ENCODE measurements around the gene ZNF500. TPM values are rescaled to one million over a fixed set of nuclear protein-coding genes. Genes with fewer than 3 reads are reported as not detected.
A peak's percentile ranks its signal among the peaks of the same experiment; 100 is the strongest.

Gene ZNF500
- total and polyA plus RNA-seq, 4 donors, result 7.5 to 14.6 (median 12.2) TPM

DNA sequence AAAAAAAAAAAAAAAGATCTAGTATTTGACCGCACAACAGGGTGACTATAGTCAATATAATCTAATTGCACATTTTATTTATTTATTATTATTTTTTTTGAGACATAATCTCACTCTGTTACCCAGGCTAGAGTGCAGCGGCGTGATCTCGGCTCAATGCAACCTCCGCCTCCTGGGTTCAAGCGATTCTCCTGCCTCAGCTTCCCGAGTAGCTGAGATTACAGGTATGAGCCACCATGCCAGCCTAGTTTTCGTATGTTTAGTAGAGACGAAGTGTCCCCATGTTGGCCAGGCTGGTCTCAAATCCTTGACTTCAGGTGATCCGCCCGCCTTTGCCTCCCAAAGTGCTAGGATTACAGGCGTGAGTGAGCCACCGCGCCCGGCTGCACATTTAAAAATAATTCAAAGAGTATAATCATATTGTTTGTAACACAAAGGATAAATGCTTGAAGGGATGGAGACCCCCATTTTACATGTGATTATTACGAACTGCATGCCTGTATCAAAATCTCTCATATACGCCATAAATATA, 33.7 kb downstream of the ZNF500 start:
- no peaks in the 10 kb centered on the region for H3K27me3 ChIP-seq (ENCODE audit: control insufficient read depth in 3 of 3, insufficient read depth in 3 of 3, low read length in 2 of 3)
- TF ChIP-seq, protein P1, sequence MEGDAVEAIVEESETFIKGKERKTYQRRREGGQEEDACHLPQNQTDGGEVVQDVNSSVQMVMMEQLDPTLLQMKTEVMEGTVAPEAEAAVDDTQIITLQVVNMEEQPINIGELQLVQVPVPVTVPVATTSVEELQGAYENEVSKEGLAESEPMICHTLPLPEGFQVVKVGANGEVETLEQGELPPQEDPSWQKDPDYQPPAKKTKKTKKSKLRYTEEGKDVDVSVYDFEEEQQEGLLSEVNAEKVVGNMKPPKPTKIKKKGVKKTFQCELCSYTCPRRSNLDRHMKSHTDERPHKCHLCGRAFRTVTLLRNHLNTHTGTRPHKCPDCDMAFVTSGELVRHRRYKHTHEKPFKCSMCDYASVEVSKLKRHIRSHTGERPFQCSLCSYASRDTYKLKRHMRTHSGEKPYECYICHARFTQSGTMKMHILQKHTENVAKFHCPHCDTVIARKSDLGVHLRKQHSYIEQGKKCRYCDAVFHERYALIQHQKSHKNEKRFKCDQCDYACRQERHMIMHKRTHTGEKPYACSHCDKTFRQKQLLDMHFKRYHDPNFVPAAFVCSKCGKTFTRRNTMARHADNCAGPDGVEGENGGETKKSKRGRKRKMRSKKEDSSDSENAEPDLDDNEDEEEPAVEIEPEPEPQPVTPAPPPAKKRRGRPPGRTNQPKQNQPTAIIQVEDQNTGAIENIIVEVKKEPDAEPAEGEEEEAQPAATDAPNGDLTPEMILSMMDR (IDR thresholded peaks at IDR 0.05; ENCODE audit: control extremely low read depth, extremely low read depth), result no peak
- H3K36me3 ChIP-seq (ENCODE audit: control insufficient read depth in 4 of 4, insufficient read depth in 4 of 4, low read length in 4 of 4), result peaks cover 0 to 13% (median 5%) of the 10 kb centered on the region in 4 donors
- H3K9me3 ChIP-seq (ENCODE audit: control insufficient read depth in 4 of 4, insufficient read depth in 3 of 4, low read length in 3 of 4), result no peaks in the 10 kb centered on the region
- peak overlapping the region; percentile 10 for H3K4me3 ChIP-seq
- peak overlapping the region in 1 of 2 donors; percentile 38 for H3K9ac ChIP-seq (ENCODE audit: insufficient read depth in 1 of 2, low read length in 2 of 2)
- ATAC-seq (ENCODE audit: insufficient read depth, low FRiP score) (no peak), DNase-seq (no peak)
- no peak overlapping the region for H3K27ac ChIP-seq (ENCODE audit: low read depth in 1 of 2, low read length in 1 of 2)
- 36 to 41% methylated on average over 17 of the region's 17 CpGs for WGBS, 2 donors
- peaks cover 0 to 6% (median 2%) of the 10 kb centered on the region in 5 donors for H3K4me1 ChIP-seq (ENCODE audit: control insufficient read depth in 5 of 5, insufficient read depth in 5 of 5, low read length in 5 of 5)

DNA sequence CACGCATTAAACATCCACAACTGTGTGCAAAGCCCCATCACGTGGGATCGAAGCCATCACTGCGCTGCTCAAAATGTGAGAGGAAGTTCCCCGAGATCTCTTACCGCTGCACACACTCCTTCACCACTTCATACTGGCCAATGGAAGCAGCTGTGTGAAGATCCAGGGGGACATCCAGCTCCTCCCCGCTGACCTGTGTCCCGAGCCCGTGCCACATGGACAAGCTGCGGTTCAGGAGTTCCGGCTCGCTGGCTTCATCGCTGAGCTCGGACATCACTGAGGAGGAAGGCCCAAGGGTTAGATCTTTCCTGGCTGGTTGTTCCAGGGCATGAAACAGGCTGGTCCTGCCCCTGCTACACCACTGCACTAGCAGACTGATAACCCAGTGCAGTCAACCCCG, 37.1 kb downstream of the ZNF500 start:
- no peaks in the 10 kb centered on the region for H3K9me3 ChIP-seq (ENCODE audit: control insufficient read depth in 4 of 4, insufficient read depth in 3 of 4, low read length in 3 of 4)
- H3K4me3 ChIP-seq, result no peak overlapping the region
- TF ChIP-seq, protein P1 (IDR thresholded peaks at IDR 0.05; ENCODE audit: control extremely low read depth, extremely low read depth), result no peak
- ATAC-seq (ENCODE audit: insufficient read depth, low FRiP score) (no peak), DNase-seq (no peak)
- peaks cover 0 to under 1% (median 0%) of the 10 kb centered on the region in 5 donors for H3K4me1 ChIP-seq (ENCODE audit: control insufficient read depth in 5 of 5, insufficient read depth in 5 of 5, low read length in 5 of 5)
- no peaks in the 10 kb centered on the region for H3K27me3 ChIP-seq (ENCODE audit: control insufficient read depth in 3 of 3, insufficient read depth in 3 of 3, low read length in 2 of 3)
- peaks cover 0 to 27% (median 10%) of the 10 kb centered on the region in 4 donors for H3K36me3 ChIP-seq (ENCODE audit: control insufficient read depth in 4 of 4, insufficient read depth in 4 of 4, low read length in 4 of 4)
- no peak overlapping the region for H3K27ac ChIP-seq (ENCODE audit: low read depth in 1 of 2, low read length in 1 of 2)
- 94% methylated on average over 15 of the region's 15 CpGs for WGBS, 2 donors
- no peak overlapping the region for H3K9ac ChIP-seq (ENCODE audit: insufficient read depth in 1 of 2, low read length in 2 of 2)

DNA sequence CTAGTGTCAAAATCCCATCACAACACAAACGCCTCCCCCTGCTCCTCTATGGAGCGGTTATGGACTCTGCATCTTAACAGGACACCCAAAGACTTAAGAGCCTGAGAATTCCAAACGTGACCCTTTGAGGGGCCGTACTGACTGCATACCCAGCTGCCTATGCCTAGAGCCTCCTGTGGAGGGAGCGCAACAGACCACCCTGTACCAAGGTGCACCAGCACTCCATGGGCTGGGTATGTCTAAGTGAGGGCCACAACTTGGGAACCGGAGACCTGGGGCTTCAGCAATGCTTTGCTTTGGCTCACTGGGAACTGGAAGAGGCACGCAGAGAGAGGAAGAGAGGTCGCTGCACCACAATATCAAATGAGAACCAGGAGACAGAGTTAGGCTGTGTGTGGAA, 38.3 kb downstream of the ZNF500 start:
- DNase-seq (no peak), ATAC-seq (ENCODE audit: insufficient read depth, low FRiP score) (no peak)
- H3K9ac ChIP-seq (ENCODE audit: insufficient read depth in 1 of 2, low read length in 2 of 2), result no peak overlapping the region
- TF ChIP-seq, protein P1 (IDR thresholded peaks at IDR 0.05; ENCODE audit: control extremely low read depth, extremely low read depth), result no peak
- H3K4me3 ChIP-seq, result no peak overlapping the region
- WGBS, 2 donors, result 95 to 96% methylated on average over 8 of the region's 8 CpGs
- H3K36me3 ChIP-seq (ENCODE audit: control insufficient read depth in 4 of 4, insufficient read depth in 4 of 4, low read length in 4 of 4), result peaks cover 0 to 31% (median 10%) of the 10 kb centered on the region in 4 donors
- H3K9me3 ChIP-seq (ENCODE audit: control insufficient read depth in 4 of 4, insufficient read depth in 3 of 4, low read length in 3 of 4), result no peaks in the 10 kb centered on the region
- H3K27me3 ChIP-seq (ENCODE audit: control insufficient read depth in 3 of 3, insufficient read depth in 3 of 3, low read length in 2 of 3), result no peaks in the 10 kb centered on the region
- no peaks in the 10 kb centered on the region for H3K4me1 ChIP-seq (ENCODE audit: control insufficient read depth in 5 of 5, insufficient read depth in 5 of 5, low read length in 5 of 5)
- H3K27ac ChIP-seq (ENCODE audit: low read depth in 1 of 2, low read length in 1 of 2), result no peak overlapping the region

DNA sequence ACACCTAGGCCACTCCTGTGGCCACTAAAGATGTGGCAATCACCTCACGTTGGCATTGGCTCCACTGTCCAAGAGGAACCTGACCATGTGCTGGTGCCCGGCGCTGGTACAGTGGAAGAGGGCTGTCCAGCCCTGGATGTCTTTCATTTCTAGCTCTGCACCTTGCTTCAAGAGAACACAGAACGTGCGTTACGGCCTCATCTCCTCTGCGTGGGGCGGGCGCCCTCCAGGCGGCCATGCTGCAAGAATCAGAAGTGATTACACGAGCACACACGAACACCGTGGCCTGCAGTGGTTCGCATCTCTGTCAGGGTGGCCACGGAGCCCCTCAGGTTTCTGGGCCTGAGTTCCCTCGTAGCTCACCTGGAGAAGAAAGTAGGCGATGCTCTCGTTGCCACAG, 40.3 kb downstream of the ZNF500 start:
- Histone ChIP-seq H3K36me3 (ENCODE audit: control insufficient read depth in 4 of 4, insufficient read depth in 4 of 4, low read length in 4 of 4) (peaks cover 0 to 38% (median 11%) of the 10 kb centered on the region in 4 donors), H3K4me1 (ENCODE audit: control insufficient read depth in 5 of 5, insufficient read depth in 5 of 5, low read length in 5 of 5) (no peaks in the 10 kb centered on the region), H3K27me3 (ENCODE audit: control insufficient read depth in 3 of 3, insufficient read depth in 3 of 3, low read length in 2 of 3) (no peaks in the 10 kb centered on the region), H3K9me3 (ENCODE audit: control insufficient read depth in 4 of 4, insufficient read depth in 3 of 4, low read length in 3 of 4) (no peaks in the 10 kb centered on the region), H3K27ac (ENCODE audit: low read depth in 1 of 2, low read length in 1 of 2) (no peak overlapping the region), H3K4me3 (no peak overlapping the region), H3K9ac (ENCODE audit: insufficient read depth in 1 of 2, low read length in 2 of 2) (no peak overlapping the region)
- ATAC-seq (ENCODE audit: insufficient read depth, low FRiP score), result no peak
- no peak for DNase-seq
- TF ChIP-seq, protein P1 (IDR thresholded peaks at IDR 0.05; ENCODE audit: control extremely low read depth, extremely low read depth), result no peak
- 92 to 93% methylated on average over 18 of the region's 18 CpGs for WGBS, 2 donors
